ENCODE measurements around the gene GPR135. TPM values are rescaled to one million over a fixed set of nuclear protein-coding genes. Genes with fewer than 3 reads are reported as not detected.

Gene GPR135
- under 1 TPM; 0.51 to 0.74 TPM for total RNA-seq

DNA sequence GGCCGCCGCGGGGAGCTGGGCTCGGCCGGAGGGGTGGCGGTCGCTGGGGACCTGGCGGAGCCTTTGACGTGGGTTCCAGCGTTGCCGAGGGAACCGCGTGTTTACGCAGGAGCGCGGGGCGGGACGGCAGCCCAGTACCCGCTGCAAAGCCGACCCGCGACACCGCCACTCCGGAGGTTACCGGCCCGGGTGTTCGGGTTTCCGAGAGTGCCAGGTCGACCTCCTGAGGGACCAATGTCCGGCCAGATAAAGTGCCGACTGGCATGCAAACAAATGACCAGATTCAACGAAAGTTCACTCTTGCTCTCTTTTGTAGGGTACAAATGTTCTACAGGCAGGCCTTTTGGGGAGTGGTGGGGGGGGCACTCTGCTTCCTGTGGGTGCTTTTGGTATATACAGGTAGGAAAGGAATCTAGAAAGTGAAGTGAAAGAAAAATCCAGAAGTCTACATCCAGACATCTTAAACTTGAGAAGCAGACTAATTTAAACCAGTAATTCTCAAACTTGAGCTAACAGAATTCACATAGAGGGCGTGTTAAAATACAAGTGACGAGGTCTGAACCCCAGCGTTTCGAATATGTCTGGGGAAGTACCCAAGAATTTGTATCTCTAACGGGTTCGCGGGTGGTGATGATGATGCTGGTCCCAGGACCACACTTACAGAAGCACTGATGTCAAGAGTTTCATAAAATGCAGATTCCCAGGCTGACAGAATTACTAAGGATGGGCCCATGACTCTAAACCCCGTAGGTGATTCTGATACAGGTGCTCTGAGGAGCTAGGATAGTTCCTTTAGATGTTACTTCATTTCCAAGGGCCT is at the start of gene GPR135:
GPR135 (minus strand) TSS at position 65 of the 820 bp plus-strand sequence. CDS start 154 bp downstream, outside the sequence.
- ChIA-PET CTCF (interaction anchor here (1.1 to 2.7 kb wide), 4 partner anchors 11 to 343 kb away, joined by 3 to 17 read pairs (median 6); partner anchors contain the start of genes CCDC175, JKAMP and L3HYPDH), POLR2A (interaction anchor here (1.3 to 2.9 kb wide), 3 partner anchors 18 to 277 kb away, joined by 3 to 23 read pairs (median 4); partner anchors contain the start of genes DAAM1, JKAMP and L3HYPDH)
- H3K4me3 Mint-ChIP-seq, result peak within 1 kb of the TSS; percentile 81
- no peak within 1 kb of the TSS for H3K27ac Mint-ChIP-seq
- H3K9me3 Mint-ChIP-seq, result no peaks in the 10 kb centered on the region
- intact Hi-C loops (cut with micrococcal nuclease), result loop anchor here (1.0 to 5.0 kb wide), 2 partner anchors 19 to 278 kb away; partner anchors contain the start of genes DAAM1, JKAMP and L3HYPDH
- no peak for DNase-seq
- H3K36me3 Mint-ChIP-seq, result no peaks in the 10 kb centered on the region
- peaks cover 3% of the 10 kb centered on the region for H3K4me1 Mint-ChIP-seq (ENCODE audit: low read depth)
- peaks cover 4% of the 10 kb centered on the region for H3K27me3 Mint-ChIP-seq

GRCh38 chr14:59511916-59512575 is 46.9 kb upstream of the GPR135 start:
- H3K4me1 Mint-ChIP-seq (ENCODE audit: low read depth), result no peaks in the 10 kb centered on the region
- ChIA-PET POLR2A (interaction anchor here (0.5 kb wide), 1 partner anchor 361 kb away, joined by 5 read pairs; no protein-coding TSS in a partner anchor), CTCF (interaction anchor here (0.9 to 2.1 kb wide), 3 partner anchors 10 to 65 kb away, joined by 3 to 13 read pairs (median 3); partner anchors contain the start of gene CCDC175)
- peaks cover 8% of the 10 kb centered on the region for H3K27me3 Mint-ChIP-seq
- H3K4me3 Mint-ChIP-seq, result no peak overlapping the region
- intact Hi-C loops (cut with micrococcal nuclease), result no loop called here
- no peaks in the 10 kb centered on the region for H3K9me3 Mint-ChIP-seq
- DNase-seq, result peak; percentile 17
- H3K36me3 Mint-ChIP-seq, result no peaks in the 10 kb centered on the region
- no peak overlapping the region for H3K27ac Mint-ChIP-seq

DNA sequence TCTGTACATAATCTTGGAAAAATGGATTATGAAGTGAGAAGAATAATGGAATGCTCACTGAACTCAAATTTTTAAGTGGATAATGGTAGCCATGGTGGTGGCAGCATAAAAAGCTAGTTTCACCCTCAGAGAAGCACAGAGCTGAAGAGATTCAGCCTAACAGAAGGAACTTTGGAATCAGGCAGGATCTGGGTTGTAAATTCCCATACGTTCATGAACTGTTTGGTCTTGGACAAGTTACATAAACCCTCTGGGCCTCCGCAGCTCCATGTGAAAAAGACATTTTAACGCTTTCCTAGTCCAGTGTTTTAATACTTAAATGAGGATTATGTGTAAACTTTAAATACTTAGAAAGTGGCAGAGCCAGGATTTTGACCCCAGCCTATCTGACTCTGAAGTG is 45.8 kb upstream of the GPR135 start:
- DNase-seq, result no peak
- H3K27ac Mint-ChIP-seq, result no peak overlapping the region
- H3K4me3 Mint-ChIP-seq, result no peak overlapping the region
- no peaks in the 10 kb centered on the region for H3K36me3 Mint-ChIP-seq
- CTCF ChIA-PET, result interaction anchor here (0.7 kb wide), 1 partner anchor 58 kb away, joined by 3 read pairs; no protein-coding TSS in a partner anchor
- intact Hi-C loops (cut with micrococcal nuclease), result no loop called here
- H3K27me3 Mint-ChIP-seq, result peaks cover 8% of the 10 kb centered on the region
- no peaks in the 10 kb centered on the region for H3K4me1 Mint-ChIP-seq (ENCODE audit: low read depth)
- no peaks in the 10 kb centered on the region for H3K9me3 Mint-ChIP-seq
- POLR2A ChIA-PET, result no interaction called here

DNA sequence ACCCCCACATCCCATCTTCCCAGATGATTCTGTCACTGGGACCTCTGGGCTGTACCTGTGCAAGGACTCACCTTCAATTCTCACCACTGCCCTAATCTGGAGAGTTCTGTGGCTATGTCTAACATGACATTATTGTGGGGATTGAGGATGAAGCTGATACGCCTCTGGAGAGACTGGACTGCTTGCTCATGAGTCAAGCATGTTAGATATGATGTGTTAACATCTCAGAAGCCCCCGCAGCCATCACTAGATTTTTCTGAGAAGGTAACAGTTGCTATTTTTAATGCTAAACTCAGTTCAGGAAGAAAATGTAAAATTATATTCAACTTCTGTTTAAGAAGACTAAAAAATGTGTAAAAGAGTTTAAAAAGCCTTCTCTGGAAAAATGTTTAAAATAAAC is 44.8 kb upstream of the GPR135 start:
- intact Hi-C loops (cut with micrococcal nuclease), result no loop called here
- H3K9me3 Mint-ChIP-seq, result no peaks in the 10 kb centered on the region
- CTCF ChIA-PET, result interaction anchor here (6.5 kb wide), 1 partner anchor 67 kb away, joined by 50 read pairs; the partner anchor contains the start of gene CCDC175
- POLR2A ChIA-PET, result no interaction called here
- no peak for DNase-seq
- peaks cover 8% of the 10 kb centered on the region for H3K27me3 Mint-ChIP-seq
- no peaks in the 10 kb centered on the region for H3K4me1 Mint-ChIP-seq (ENCODE audit: low read depth)
- no peak overlapping the region for H3K27ac Mint-ChIP-seq
- H3K4me3 Mint-ChIP-seq, result no peak overlapping the region
- H3K36me3 Mint-ChIP-seq, result no peaks in the 10 kb centered on the region

GRCh38 chr14:59509101-59509500 is 43.9 kb upstream of the GPR135 start:
- CTCF ChIA-PET, result interaction anchor here (0.9 to 6.5 kb wide), 4 partner anchors 35 to 676 kb away, joined by 3 to 50 read pairs (median 3); partner anchors contain the start of gene CCDC175

DNA sequence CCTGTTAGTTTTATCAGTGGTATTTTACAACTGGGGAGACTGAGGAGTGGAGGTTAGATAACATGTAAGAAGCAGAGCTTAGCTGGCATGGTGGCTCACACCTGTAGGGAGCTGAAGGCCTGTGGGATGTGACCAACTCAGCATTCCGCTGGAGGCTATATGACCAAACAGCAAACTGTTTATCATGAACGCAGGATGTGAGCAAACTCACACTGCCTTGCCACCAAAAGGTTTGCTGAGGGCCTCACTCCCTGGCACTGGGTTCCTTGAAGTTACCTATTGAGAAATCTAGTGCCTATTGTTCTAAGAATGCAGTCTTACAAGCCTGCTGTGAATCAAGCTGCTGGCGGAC is 42.5 kb upstream of the GPR135 start:
- Mint-ChIP-seq H3K4me1 (ENCODE audit: low read depth) (peaks cover 9% of the 10 kb centered on the region), H3K4me3 (no peak overlapping the region), H3K9me3 (no peaks in the 10 kb centered on the region), H3K27me3 (peaks cover 1% of the 10 kb centered on the region), H3K27ac (no peak overlapping the region), H3K36me3 (no peaks in the 10 kb centered on the region)
- no peak for DNase-seq
- POLR2A ChIA-PET, result interaction anchor here (1.1 to 1.5 kb wide), 2 partner anchors 24 to 319 kb away, joined by 3 to 4 read pairs; partner anchors contain the start of genes DAAM1, JKAMP and L3HYPDH
- CTCF ChIA-PET, result interaction anchor here (0.6 to 6.5 kb wide), 10 partner anchors 16 to 1976 kb away, joined by 3 to 50 read pairs (median 4); partner anchors contain the start of genes CCDC175, JKAMP and L3HYPDH
- intact Hi-C loops (cut with micrococcal nuclease), result loop anchor here (1.0 kb wide), 2 partner anchors 69 to 677 kb away; partner anchors contain the start of gene CCDC175

More at GRCh38 chr14:59509101-59509500, 43.9 kb upstream of the GPR135 start:
- Mint-ChIP-seq H3K27ac (no peak overlapping the region), H3K9me3 (no peaks in the 10 kb centered on the region), H3K36me3 (no peaks in the 10 kb centered on the region), H3K27me3 (peaks cover 5% of the 10 kb centered on the region), H3K4me3 (no peak overlapping the region), H3K4me1 (ENCODE audit: low read depth) (peaks cover 7% of the 10 kb centered on the region)
- intact Hi-C loops (cut with micrococcal nuclease), result no loop called here
- DNase-seq, result no peak
- POLR2A ChIA-PET, result no interaction called here

- intact Hi-C loops (cut with micrococcal nuclease), result loop anchor here (1.0 kb wide), 2 partner anchors 69 to 677 kb away; partner anchors contain the start of gene CCDC175
- H3K36me3 Mint-ChIP-seq, result peaks cover 3% of the 10 kb centered on the region
Observed at GRCh38 chr14:59507063-59507751, 42.0 kb upstream of the GPR135 start.

GRCh38 chr14:59503256-59503655 is 38.1 kb upstream of the GPR135 start:
- H3K27ac Mint-ChIP-seq, result no peak overlapping the region
- CTCF ChIA-PET, result interaction anchor here (0.5 kb wide), 1 partner anchor 197 kb away, joined by 3 read pairs; no protein-coding TSS in a partner anchor
- H3K4me3 Mint-ChIP-seq, result no peak overlapping the region
- no peak for DNase-seq
- no peaks in the 10 kb centered on the region for H3K27me3 Mint-ChIP-seq
- intact Hi-C loops (cut with micrococcal nuclease), result no loop called here
- peaks cover 9% of the 10 kb centered on the region for H3K4me1 Mint-ChIP-seq (ENCODE audit: low read depth)
- H3K9me3 Mint-ChIP-seq, result no peaks in the 10 kb centered on the region
- POLR2A ChIA-PET, result no interaction called here
- peaks cover 8% of the 10 kb centered on the region for H3K36me3 Mint-ChIP-seq

More at GRCh38 chr14:59507063-59507751, 42.0 kb upstream of the GPR135 start:
- POLR2A ChIA-PET, result interaction anchor here (1.1 to 1.5 kb wide), 2 partner anchors 23 to 319 kb away, joined by 3 to 4 read pairs; partner anchors contain the start of genes DAAM1, JKAMP and L3HYPDH
- Mint-ChIP-seq H3K27ac (no peak overlapping the region), H3K4me1 (ENCODE audit: low read depth) (peaks cover 9% of the 10 kb centered on the region), H3K27me3 (peaks cover 1% of the 10 kb centered on the region), H3K9me3 (no peaks in the 10 kb centered on the region), H3K4me3 (no peak overlapping the region)
- CTCF ChIA-PET, result interaction anchor here (0.6 to 6.5 kb wide), 13 partner anchors 16 to 1976 kb away, joined by 3 to 50 read pairs (median 4); partner anchors contain the start of genes CCDC175, JKAMP and L3HYPDH
- DNase-seq, result peak; percentile 70

- CTCF ChIA-PET, result interaction anchor here (1.7 kb wide), 1 partner anchor 76 kb away, joined by 5 read pairs; the partner anchor contains the start of gene CCDC175
- intact Hi-C loops (cut with micrococcal nuclease), result no loop called here
- Mint-ChIP-seq H3K4me1 (ENCODE audit: low read depth) (peaks cover 9% of the 10 kb centered on the region), H3K4me3 (no peak overlapping the region), H3K9me3 (no peaks in the 10 kb centered on the region), H3K36me3 (peaks cover 17% of the 10 kb centered on the region), H3K27ac (no peak overlapping the region), H3K27me3 (no peaks in the 10 kb centered on the region)
- POLR2A ChIA-PET, result no interaction called here
- no peak for DNase-seq
Observed at GRCh38 chr14:59500732-59501131, 35.6 kb upstream of the GPR135 start.

DNA sequence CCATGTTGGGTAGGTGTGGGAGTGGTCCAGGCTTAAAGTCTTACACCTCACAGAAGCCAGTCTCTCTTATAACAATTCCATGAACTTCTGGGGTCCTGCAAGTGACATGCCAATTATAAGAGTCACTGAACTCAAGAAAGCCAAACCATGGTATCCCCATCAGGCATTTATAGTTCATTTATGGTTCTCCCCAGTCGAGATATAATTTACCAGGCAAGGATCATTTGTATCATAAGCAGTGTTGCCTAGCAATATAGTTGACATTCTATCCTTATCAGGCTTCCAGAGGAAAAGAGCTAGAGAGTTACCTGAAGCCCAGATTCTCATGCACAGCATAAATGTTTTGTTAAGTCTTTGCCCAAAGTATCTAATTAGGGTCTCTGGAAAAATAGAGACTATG is 27.2 kb upstream of the GPR135 start:
- DNase-seq, result no peak
- H3K4me1 Mint-ChIP-seq (ENCODE audit: low read depth), result peaks cover 20% of the 10 kb centered on the region
- no peaks in the 10 kb centered on the region for H3K27me3 Mint-ChIP-seq
- H3K9me3 Mint-ChIP-seq, result no peaks in the 10 kb centered on the region
- no peak overlapping the region for H3K4me3 Mint-ChIP-seq
- ChIA-PET CTCF (no interaction called here), POLR2A (no interaction called here)
- H3K27ac Mint-ChIP-seq, result no peak overlapping the region
- H3K36me3 Mint-ChIP-seq, result peaks cover 57% of the 10 kb centered on the region
- intact Hi-C loops (cut with micrococcal nuclease), result no loop called here

GRCh38 chr14:59490756-59491155 is 25.6 kb upstream of the GPR135 start:
- CTCF ChIA-PET, result no interaction called here
- Mint-ChIP-seq H3K36me3 (peaks cover 51% of the 10 kb centered on the region), H3K9me3 (no peaks in the 10 kb centered on the region), H3K27me3 (no peaks in the 10 kb centered on the region), H3K4me1 (ENCODE audit: low read depth) (peaks cover 28% of the 10 kb centered on the region), H3K4me3 (no peak overlapping the region), H3K27ac (no peak overlapping the region)
- intact Hi-C loops (cut with micrococcal nuclease), result no loop called here
- POLR2A ChIA-PET, result no interaction called here
- DNase-seq, result no peak

Data from activated CD4-positive, alpha-beta memory T cell treated with anti-CD3 and anti-CD28 coated beads for 36 hours (primary cell).